Tongue (tissue), 2 donors: Measurements from ENCODE around the gene CHMP5. TPM values are rescaled to one million over a fixed set of nuclear protein-coding genes. Genes with fewer than 3 reads are reported as not detected.
A peak's percentile ranks its signal among the peaks of the same experiment; 100 is the strongest.

ENCODE experiments used
- DNase-seq: peaks from one replicate; pipeline ENCODE4 v3.0.0-alpha.2; 2015
- total RNA-seq: library from RNA; depleted of rRNA; stranded (reverse); fragments of >200 nt; gene quantifications from one replicate; pipeline ENCODE4 v1.2.3, GENCODE V29; 2014

The CHMP5 gene
- 69.5 TPM for total RNA-seq

DNA sequence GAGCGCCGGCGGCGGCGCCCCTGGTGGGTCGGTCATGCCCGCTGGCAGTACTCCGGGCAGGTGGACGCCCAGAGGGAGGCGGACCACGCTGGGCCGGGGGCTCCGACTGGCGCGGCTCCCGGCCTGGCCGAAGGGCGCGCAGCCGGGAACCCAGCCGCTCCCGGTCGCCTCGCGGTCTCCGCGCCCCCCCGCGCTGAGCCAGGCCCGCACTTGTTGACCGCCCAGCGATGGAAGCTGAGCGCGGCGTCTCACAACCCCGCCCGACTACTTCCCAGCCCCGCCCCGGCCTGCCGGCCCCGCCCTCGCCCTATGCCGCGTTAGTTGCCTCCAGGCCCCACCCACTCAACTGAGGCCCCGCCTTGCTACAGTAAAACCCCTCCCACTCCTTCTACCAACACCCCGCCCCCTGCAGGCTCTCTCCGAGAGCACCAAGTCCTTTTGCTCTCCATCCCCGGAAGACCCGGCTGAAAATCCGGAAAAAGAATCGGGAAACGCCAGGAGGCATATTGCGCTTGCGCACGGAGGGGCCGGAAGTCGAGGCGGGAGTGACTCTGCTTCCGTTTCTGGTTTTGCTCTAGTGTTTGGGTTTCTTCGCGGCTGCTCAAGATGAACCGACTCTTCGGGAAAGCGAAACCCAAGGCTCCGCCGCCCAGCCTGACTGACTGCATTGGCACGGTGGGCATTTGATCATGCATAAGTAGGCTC is at the start of gene CHMP5, which contains the start of gene BAG1:
Gene CHMP5, plus strand, starts transcription at position 577 of the 705 bp plus-strand sequence. Its CDS starts 30 bp downstream, at position 607.
Gene BAG1, minus strand, starts transcription at position 236 of the 705 bp plus-strand sequence.
- DNase-seq = peak; percentile 100

DNA sequence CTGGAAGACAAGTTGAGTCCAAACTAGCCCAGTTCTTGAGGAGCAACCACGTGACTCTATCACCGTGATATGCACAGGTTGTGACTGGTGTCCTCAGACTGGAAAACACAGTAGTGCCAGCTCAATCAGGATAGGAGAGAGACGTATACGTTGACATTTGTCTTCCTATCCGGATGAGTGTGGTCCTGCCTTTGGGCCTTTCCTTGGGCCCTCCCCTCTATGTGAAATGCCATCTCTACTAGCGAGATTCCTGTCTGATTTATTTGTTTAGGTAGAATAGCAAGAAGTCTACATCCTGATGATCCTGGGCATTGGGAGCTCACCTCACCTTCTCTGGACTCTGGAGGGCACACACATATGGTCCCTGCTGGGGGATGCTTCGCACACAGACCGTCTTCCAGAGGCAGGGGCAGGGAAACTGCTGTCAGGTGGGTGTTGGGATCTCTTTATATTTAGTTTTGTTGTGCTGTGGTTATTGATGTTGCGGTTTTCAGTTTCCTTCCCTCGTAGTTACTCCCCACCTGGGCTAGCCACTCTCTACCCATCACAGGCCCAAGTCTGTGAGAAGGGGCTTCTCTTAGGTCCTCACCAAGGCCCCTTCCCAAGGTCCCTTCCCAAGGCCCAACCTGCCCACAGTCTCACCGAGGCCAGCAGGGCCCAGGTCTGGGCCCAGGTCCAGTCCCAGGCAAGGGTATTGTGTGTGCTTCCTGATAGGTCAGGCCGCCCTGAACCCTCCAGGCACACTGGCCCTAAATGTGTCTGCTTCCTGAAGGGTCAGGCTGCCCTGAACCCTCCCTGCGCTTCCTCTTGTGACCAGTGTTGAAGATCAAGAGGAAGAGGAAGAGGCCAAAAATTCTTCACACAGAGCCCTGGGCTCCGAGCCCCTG is 43.9 kb upstream of the CHMP5 start:
- no peak for DNase-seq

DNA sequence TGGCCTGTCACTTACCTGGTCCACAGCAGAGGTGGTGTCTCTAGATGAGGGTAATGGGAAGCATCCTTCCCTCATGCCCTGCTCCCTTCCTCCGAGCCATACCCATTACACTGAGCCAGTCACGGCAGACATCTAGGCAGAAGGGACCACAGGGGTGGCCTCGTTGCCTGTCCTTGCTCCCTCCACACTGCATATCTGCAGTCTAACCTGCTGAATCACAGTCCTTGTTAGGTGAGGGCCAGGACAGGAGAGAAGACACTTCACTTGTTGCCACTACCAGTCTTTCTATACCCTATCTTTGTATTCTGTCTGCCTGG is 43.3 kb upstream of the CHMP5 start:
- DNase-seq = no peak

DNA sequence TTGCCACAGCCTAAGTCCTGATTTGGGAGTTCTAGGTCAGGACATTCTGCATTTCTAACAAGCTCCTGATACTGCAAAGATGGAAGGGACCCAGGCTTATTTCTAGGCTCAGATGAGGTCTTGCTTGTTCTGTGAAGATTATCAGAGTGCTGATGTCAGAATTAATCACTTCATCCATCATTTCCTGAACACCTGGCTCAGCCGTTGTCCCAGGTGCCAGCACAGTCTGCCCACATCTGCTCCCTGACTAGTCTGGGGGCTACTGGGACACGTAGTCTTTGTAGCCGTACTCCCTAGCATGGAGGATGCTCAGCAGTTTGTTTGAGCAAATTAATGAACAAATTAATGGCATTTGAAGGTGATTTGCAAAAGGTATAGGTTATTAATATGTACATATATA is 42.8 kb upstream of the CHMP5 start:
- no peak for DNase-seq

DNA sequence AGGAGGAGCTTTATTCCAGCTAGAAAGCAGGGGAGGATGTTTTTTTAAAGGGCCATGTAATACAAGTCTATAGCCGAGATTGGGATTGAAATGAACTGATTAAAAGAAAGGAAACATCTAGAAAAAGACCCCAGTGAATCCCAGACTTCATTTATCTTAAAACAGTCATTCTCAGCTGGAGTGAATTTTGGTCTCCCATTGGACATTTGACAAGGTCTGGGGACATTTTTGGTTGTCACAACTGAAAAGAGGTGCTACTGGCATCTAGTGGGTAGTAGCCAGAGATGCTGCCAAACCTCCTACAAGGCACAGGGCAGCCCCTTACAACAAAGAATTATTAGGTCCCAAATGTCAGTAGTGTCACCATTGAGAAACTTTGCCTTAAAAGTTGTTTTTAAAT is 41.2 kb upstream of the CHMP5 start:
- DNase-seq = no peak

DNA sequence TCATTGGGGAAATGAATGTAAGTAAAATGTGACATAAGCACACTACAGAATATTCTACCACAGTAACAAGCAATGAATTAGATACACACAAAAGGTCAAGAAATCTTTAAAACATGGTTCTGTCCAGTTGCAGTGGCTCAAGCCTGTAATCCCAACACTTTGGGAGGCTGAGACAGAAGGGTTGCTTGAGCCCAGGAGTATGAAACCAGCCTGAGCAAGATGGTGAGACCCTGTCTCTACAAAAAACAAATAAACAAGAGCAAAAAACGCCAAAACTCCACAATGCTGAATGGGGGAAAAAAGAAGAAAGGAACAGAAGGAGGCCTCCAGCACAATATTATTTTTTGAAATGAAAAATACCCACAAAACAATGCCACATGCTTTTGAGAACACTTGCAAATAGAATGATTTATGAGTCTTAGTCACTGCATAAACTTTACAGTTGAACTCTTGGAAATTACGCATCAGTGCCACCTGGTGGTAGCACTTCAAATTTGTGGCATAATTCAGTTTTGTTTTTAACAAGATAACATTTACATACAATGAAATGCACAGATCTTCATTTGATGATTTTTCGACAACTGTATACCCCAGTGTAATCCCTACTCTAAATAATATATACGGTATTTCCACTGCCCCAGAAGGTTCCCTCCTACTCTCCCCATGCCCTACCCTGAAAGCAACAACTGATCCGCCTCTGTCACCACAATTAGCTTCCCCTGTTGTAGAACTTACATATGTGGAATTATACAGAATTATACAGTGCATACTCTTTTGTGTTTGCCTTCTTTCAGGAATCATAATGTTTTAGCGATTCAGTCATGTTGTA is 39.3 kb upstream of the CHMP5 start:
- peak; percentile 89 for DNase-seq

DNA sequence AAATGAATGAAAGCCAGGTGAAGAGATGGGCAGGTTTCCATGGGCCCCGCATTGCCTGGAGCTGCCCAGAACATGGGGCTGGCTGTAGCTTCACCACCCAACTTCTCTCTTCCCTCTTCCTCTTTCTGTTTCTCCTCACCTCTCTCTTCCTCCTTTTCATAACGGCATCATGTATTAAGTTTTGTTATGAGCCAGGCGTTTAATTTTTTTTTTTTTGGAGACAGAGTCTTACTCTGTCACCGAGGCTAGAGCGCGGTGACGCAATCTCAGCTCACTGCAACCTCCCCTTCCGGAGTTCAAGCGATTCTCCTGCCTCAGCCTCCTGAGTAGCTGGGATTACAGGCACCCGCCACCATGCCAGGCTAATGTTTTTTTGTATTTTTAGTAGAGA is 37.8 kb upstream of the CHMP5 start:
- no peak for DNase-seq

DNA sequence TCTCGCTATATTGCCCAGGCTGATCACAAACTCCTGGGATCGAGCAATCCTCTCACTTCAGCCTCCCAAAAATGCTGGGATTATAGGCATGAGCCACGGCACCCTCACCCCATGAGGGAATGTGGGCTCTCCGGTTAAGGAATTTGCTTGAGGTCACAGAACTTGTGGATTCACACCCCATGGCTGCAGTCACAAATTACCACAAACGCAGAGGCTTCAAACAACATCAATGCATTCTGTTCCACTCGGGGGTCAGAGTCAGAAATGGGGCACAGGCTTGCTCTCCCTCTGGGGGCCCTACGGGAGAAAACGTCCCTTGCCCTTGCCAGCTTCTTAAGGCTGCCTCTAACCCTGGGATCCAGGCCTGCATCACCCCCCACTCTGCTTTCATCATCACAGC is 37.1 kb upstream of the CHMP5 start:
- no peak for DNase-seq

DNA sequence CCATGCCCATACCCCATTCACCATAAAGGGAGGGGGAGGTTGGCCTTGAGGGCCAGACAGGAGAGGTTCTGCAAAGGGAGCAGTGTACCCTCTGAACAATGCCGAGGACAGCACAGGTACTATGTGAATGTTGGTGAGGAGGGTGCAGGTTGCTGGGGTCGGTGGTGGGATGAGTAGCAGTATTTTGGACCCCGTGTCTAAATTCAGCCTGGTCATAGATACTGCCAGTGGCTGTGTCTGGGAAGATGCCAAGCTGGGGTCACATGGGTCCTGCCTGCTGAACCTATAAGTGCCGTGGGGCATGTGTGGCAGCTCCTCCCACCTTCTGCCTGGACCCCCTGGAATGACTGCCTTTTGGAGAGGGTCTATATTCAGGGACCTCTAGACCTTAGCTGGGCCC is 36.2 kb upstream of the CHMP5 start:
- no peak for DNase-seq

DNA sequence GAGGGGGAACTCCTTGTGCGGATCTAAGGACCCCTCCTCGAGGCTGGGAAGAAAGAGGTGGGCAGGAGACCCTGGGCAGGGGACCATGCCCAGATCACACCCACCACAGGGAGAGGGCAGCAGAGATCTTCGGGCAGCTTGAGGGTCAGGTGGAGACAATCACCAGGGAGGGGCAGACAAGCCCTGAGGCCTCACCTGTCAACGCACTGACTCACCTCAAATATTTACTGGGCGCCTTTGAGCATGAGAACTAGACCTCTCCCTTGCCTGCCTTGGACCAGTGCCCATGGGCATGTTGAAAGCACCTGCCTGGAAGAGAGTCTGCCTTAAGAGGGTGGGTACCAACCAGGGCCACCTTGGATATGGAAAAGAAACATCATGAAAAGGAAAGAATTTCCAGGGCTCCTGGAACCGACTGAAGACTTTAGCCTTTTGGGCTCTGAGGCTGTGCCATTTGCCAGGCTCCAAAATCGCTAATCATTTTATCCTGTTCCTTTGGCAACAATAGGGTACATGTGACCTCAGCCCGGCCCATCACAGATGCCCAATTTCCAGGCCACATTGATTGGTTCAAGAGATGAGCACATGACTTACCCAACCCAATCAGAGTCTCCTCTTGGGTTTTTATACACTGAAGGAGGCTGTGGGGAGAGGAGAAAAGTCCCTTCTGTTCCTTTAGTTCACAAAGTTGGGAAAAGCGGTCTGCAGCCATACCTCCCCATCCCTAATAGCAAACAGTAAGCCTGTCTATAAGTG is 35.3 kb upstream of the CHMP5 start:
- peak; percentile 54 for DNase-seq

DNA sequence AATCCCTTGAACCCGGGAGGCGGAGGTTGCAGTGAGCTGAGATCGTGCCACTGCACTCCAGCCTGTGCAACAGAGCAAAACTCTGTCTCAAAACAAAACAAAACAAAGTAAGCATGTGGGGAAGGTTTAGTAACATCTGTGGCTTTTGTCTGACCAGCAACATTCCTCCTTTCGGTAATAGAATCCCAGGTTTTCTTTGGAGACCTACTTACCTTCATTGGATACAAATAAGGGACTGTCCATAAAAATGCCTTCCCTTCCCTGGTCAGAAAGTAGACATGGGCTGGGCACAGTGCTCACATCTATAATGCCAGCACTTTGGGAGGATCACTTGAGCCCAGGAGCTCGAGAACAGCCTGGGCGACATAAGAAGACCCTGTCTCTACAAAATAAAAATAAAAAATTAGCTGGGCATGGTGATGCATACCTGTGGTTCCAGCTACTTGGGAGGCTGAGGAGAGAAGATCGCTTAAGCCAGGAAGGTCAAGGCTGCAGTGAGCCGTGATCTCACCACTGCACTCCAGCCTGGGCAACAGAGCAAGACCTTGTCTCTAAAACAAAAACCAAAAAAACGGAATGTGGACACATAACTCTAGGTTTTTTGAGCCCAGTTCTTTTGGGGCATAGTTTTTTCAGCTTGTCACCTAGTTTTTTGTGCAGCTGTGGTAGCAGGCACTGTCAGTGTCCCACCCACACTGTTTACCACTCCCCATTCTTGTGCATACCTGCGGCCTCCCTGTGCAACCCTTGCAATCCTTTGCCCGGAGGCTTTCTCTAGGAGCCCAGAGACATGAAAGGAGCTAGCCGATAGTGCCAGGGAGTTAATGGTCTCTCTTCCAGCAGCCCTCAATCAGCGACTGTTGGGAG is 33.9 kb upstream of the CHMP5 start:
- no peak for DNase-seq

DNA sequence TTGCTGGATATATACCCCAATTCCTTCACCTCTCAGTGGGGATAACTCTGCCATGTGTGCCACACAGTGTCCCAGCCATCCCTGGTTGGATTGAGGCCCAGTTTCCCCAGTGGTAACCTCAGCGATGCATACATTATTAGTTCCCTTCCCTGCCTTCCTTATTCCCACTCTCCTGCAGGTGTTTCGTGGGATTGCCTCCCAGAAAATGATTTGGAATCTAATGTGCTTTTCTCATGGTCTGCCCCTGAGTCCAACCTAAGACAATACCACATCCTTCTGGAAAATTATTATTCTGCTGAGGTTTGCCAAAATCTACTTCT is 33.3 kb upstream of the CHMP5 start:
- DNase-seq = no peak

DNA sequence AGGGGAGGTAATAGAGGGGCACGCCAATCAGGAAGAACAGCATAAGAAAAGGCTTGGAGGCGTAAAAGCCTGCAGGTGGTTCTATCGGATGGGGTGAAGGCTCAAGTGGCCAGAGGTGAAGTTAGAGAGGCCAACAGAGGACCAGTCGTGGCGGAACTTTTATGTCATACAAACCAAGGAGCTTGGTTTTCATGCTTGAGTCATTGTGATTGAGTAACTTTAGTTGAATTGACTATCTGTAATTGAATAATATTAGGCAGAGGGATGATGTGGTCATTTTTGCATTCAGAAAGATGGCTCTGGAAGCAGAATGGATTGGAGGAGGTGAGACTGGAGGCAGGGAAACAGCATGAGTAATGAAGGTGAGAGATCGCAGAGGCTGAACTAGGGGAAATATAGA is 32.0 kb upstream of the CHMP5 start:
- no peak for DNase-seq

DNA sequence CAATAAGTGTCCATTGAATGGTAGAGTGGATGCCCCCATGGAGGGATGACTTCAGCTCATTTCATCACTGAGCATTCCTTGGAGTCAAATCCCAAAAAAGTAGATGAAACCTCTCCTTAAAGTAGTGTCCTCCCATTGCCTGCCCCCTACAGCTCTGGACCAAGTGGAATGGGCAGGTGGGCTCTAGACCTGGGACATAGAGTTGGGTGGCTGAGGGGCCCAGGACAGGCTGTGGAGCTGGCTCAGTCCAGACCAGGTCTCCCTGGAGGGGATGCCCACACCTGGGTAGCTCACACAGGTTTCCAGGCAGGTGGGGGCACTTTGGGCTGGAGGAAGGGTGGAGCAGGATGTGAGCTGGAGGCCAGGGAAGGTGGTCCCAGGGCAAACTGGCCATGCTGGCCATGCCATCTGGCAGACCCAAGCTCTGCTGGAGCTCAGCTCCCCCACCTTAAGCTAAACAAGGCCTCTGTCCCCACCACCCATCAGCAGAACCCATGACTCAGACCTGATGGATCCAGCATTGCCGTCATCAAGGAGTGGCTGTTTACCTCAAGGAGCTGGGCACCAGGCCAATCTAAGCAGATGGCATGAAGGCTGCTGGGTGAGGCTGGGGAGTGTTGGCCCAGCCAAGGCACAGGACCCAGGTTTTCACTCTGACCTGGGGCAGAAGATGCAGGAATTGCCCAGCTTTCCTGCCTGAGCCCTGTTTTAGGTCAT is 31.1 kb upstream of the CHMP5 start:
- peak; percentile 73 for DNase-seq

DNA sequence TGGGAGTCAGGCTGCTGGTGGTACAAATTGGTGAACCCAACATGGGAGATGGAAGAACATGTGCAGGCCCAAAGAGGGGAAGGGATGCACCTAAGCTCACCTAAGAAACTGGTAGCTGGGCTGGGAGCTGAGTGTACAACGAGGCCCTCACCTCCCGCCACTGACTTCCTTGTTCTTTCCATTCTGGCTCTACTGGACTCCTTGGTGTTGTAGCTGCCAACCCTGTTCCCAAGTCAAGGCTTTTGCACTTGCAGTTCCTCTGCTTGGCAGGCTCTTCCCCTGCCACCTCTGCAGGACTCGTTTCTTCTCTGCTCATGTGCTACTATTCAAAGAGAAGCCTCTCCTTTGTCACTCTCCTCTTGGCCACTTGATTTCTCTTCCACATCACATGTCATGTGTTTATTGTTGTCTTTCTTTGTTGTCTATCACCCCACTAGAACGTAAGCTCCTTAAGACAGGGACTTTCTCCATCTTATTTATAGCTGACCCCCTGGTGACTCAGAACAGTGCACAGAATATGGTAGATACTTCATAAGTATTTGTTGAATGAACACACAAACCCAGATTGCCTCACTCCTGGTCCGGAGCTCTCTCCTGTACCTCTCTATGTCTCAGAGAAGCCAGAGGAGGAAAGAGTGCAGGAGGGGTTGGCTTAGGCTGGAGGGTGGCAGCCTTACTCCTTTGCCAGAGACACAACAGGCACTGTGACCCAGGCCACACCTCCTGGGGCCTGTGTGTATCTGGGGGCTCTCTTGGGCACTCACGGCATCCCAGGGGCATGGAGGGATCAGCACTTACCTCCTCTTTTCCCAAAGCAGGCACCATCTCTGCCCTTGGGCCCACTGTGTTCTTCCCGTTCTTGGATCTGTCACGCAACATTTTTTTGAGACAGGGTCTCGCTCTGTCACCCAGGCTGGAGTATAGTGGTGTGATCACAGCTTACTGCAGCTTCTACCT is 30.1 kb upstream of the CHMP5 start:
- DNase-seq = no peak

DNA sequence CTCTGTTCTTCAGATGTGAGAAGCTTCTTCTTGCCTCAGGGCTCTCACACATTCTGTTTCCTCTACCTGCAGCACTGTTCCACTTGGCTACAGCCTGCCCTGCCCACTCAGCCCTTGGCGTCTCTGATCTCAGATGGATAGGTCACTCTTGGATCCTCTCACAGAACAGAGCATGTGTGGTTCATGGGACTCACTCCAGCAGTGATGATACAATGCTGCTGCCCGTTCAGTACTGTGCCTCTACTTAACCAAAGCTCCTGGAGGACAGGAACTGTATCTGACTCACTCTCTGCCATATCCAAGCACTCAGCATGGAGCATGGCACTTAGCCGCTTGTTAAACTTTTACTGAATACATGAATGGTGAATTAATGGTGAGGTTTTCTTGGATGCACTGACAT is 28.3 kb upstream of the CHMP5 start:
- DNase-seq = no peak

DNA sequence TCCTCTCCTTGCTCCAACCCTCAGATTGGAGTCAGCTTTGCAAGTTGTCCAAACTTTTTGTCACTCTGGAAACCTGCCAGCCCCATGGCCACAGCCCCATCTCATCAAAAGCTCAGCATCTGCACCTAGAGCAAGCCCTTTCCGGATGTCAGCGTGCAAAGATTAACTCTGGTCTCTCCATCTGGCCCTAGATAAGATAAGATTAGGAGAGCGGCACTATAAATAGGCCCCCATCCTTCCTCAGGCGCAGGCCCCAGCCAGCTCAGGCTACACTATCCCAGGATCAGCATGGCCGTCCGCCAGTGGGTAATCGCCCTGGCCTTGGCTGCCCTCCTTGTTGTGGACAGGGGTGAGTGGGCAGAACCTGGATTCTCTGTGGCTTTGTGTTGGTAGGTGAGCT is 24.9 kb upstream of the CHMP5 start, which contains the start of gene SPINK4:
Gene SPINK4, plus strand, starts transcription at position 247 of the 400 bp plus-strand sequence. Its CDS starts 42 bp downstream, at position 289.
- DNase-seq = peak; percentile 26

DNA sequence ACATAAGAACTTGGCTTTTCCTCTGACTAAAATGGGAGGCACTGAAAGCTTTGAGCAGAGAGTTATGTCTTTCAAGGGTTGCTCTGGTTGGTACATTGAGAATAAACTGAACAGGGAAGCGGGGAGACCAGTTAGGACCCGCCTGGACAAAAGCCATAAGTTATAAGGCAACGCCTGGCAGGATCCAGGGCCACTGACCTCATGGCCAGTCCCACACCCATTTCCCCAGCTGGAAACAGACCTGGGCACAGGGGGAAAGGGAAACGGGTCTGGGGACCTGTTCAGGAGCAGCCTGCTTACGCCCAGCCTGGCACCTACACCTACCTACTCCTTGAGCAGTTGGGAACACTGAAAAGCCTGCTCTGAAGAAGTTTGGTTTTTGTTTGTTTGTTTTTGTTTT is 23.6 kb upstream of the CHMP5 start:
- no peak for DNase-seq

DNA sequence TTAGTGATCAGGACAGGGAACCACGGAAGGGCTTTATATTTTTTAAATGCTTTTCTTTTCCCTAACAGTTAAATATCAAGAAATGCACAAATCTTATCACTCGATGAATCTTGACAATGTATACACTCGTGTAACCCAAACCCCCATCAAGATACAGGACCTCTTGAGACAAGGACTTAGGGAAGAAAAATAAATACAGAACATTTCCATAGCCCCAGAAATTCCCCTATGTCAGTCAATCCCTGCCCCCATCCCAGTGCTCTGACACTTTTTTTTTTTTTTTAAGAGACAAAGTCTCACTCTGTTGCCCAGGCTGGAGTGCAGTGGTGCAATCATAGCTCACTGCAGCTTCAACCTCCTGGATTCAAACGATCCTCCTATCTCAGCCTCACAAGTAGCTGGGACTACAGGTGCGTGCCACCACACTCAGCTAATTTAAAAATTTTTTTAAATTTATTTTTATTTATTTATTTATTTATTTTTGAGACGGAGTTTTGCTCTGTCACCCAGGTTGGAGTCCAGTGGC is 22.2 kb upstream of the CHMP5 start:
- no peak for DNase-seq
